GM21360 (cell line): ENCODE data around the gene SMYD3.

Experiments used
- ATAC-seq: cut with Tn5 transposase; IDR thresholded peaks from one replicate; pipeline ENCODE4 v1.9.1; 2021; ENCODE audit warnings: mild to moderate bottlenecking, moderate library complexity; ENCODE audit not compliant: unreplicated experiment

Gene SMYD3

DNA sequence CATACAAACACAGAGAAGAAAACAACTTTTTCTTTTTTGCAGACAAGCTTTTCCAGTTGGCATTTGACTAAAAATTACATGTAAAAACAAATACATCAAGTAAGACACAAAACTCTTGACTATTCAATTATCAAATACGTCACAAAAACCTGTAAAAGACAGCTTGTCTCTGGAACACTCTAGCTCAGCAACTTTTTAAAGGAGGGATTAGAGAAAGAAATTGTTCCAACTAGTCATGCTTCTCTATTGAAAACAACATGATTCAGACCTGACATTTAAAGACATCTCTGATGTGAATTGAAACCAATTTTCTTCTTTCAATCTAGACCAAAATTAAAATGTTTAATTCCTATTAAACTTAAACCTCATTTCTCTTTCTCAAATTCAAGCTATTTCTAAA lies 30.3 kb downstream of the SMYD3 start:
- ATAC-seq: no peak

DNA sequence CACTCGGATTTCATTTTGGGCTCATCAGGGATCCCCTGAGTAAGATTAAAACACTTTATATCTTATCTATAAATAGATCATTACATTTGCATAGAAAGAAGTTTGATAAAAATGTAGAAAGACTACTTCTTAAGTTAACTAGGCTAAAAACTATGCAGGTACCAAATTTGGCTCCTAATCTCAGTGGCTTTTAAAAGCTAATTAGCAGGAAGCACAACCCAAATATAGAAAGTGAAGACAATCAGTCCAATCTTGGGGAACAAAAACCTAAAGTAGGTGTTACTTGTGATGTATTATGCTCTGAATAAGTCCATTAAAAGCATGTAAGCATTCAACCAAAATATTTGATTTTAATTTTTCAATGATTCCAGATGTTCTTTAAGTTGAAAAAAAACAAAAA lies 35.4 kb downstream of the SMYD3 start:
- no peak for ATAC-seq

DNA sequence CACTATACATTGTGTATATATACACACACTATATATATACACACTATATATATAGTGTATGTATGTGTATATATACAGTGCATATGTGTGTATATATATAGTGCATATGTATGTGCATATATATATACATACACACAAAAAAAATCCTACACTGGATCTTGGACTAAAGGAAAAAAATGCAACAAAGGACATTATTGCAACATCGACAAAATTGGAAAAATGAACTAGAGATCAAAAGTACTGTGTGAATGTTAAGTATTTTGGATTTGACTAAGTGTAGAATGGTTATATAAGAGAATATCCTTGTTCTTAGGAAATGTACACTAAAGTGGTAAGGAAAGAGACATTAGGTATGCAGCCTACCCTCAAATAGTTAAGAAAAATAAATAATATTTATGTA lies 36.5 kb downstream of the SMYD3 start:
- ATAC-seq: no peak

DNA sequence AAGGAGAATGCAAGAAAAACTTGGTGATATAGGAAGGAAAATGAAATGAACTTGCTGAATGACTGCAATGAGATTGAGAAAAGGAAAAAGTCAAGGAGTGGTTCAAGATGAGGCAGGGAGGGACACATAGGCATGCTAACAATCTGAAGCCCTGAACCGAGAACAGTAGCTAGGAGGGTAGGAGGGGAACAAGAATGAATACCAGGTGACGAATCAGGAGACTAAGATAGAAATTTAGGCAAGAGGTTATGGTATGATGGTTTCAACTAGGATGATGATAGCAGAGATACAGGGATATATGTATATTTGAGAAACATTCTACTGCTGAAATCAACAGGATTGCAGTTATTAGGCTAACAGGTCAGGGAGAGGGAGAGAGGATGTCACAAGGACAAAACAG lies 44.1 kb downstream of the SMYD3 start:
- ATAC-seq: no peak

DNA sequence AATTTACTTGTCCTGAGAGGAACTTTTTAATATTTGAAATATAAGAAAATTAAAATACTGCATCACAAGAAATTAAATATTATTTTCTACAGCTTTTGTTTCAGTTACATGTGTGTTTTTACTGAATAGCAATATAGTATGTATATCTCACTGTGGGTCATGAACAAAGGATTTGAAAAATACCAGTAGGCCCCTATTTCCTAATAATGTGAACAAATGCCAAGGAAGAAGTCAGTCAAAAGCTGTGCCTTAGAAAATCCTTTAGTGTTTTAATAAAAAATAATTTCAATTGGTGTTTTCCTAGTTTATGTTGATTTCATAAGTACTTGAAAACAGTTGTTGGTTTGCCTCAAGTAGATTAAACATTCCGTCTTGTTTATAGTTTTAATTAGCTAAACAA lies 46.7 kb downstream of the SMYD3 start:
- ATAC-seq: no peak

DNA sequence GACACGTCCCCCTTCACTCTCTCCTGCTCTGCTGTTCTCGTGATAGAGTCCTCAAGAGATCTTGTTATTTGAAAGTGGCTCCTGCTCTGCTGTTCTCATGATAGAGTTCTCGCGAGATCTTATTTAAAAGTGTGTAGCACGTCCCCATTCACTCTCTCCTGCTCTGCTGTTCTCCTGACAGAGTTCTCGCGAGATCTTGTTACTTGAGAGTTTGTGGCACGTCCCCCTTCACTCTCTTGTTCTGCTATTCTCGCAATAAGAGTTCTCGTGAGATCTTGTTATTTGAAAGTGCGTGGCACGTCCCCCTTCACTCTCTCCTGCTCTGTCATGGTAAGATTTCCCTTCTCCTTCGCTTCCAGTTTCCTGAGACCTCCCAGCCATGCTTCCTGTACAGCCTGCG lies 47.9 kb downstream of the SMYD3 start:
- no peak for ATAC-seq

DNA sequence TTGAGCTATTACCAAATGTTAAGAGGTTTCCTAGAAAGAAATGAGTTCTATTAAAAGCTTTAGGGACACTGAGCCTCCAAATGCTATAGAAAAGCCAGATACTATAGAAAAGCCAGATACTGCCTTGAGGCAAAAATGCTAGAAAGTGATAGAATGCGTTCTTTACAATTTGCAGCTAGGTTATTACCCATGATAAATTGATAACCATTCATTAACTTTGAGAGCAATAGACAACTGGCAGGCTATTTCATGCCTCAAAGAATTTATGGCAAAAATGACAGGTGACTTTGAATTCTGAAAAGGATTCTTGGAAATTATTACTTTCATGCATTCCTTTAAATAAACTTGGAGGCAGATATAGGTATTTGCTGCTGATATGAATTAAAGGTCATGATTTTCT lies 51.6 kb downstream of the SMYD3 start:
- ATAC-seq: no peak

DNA sequence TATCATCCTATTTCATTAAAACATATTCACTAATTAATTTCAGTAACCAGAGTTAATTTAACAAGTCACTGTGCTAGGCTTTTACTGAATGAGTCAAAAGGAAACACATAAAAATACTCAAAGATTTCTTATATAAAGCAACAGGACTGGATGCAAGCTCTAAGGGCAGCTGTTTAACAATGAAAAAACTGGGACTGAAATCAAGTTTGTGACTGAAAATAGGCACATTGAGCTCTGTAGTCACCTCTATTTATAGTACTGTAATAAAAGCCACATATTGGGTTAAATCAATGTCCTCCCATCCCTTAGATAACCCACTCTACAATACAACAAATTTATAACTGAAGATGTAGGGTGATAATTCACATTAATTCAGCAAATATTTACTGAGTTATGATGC lies 52.4 kb downstream of the SMYD3 start:
- ATAC-seq: no peak

DNA sequence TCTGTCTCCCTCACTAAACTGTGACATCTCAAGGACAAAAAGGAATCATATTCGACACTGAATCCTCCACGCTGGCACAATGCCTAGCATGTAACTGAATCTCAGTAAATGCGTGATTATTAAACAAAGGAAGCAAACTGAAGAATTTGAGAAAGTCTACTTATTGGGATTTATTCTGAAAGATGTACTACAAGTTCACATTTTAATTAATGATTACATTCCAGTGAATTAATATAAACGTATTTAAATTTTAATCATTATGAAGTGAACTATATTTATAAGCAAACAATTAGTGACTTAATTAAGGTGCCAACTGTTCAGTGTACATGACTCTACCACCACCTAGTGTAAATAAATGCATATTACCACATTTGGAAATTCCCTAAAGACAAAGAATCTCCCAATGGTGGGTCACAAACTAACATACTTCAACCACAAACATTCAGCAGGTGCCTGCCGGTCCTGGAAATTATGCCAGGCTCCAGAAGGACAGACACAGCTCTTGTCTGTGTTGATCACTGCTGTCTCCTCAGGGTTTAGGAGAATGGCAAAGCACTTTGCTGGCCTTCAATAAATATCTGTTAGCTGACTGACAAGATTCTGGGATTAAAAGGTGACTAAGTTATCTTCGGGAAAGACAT lies 56.3 kb downstream of the SMYD3 start:
- ATAC-seq: peak; percentile 52

DNA sequence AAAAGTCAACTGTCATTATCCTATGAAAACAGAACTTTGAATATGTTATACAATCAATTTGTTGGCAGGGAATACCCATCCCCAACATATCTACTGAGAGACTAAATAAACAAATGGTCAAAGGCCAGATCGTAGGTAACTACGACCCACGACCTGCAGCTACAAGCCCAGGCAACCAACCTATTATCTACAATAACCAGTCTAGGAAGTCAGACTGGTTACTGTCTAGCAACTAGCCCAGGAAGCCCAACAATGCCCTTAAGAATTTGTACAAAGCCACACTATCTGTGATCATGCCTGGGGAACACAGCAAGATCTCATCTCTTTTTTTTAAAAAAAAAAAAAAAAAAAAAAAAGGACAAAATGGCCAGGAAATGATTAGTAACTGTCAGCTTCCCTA lies 58.7 kb downstream of the SMYD3 start:
- no peak for ATAC-seq

DNA sequence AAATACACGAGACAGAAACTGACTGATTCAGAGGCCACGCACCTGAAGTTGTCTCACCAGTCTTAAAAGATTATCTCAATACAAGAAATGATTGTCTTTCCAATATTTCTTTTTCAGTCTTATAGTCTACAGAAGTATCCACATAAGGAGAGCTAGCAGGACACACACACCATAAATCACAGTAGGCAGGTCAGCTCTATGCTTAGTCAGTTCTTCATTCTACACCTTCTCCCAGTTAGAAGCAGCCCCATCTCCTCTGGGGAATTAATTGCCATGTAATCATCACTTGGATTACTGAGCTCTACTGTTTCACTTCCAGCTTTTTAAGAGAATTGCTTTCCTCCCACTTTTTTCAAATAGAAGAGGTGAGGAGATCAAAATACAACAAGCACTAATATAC lies 59.6 kb downstream of the SMYD3 start:
- ATAC-seq: no peak

DNA sequence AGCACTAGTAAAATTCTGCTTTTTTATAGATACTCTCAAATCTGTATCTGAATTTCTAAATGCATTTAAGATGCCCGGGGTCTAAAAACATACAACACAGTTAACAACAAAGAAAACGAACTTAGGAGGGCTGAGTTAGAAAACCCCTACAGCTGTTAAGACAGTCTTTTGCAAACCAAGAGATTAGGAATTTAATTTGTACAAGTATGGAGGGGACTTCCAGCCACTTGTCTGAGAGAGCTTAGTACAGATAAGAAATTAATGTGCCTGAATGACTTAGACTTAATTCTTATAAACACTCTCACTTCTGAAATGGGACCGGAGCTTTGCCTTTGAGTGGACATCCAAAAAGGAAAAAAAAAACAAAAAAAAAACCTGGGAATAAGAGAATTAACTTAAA lies 61.6 kb downstream of the SMYD3 start:
- no peak for ATAC-seq

DNA sequence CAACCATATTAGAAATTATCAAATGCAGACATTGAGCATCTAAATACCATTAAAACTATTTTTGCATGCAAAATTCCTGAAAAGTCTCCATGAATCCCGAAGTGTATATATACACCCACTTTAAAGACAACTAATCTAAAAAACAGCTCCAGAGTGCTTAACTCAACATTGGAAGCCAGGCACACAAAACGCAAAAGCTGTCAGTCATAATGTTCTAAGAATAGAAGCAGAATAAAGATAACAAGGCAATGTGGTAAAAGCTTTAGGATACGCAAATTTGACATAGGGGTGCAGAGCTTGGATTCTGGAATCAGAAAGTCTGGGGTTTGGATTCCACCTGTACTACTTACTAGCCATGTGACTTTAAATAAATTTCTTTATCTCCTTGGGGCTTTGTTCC lies 62.5 kb downstream of the SMYD3 start:
- no peak for ATAC-seq

DNA sequence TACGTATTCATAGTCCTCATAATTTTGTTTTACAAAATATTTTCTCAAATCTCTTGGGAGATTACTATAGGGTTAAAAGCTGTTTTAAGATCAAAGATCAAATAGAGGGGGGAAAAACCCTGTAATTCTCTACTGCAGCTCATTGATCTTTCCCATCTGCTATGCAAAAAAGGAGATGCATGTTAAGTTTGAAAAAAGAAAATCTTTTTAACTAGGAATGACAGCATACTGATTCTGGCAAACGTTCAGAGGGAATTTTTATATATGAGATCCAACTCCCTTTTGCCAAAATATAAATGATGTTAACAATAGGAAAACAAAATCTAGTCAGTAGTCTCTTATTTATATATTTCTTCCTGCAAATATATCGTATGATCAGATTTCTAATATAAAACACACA lies 69.1 kb downstream of the SMYD3 start:
- no peak for ATAC-seq

DNA sequence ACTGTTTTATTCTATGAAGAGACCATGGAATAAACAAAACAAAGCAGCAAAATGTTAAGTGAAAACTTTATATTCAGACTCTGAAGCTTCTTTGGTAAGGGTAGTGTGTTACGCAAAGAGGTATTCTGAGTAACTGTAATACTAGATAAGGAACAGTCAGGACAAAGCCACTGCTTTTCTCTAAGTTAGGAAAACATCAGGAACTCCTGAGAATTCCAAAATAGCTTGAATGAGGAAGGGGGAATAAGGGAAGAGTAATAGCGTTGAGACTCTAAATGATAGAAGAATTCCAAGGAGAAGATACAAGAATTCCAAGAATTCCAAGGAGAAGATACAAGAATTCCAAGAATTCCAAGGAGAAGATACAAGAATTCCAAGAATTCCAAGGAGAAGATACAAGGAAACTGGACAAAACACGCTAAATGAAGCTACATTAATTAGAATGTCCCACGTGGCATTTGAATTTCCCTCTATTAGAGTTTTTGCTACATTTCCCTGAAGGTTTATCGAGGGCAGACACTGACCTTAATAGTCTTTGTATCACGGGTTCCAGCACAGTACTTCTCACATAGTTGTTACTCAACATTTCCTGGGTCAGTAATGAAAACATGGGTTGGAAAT lies 71.5 kb downstream of the SMYD3 start:
- no peak for ATAC-seq

DNA sequence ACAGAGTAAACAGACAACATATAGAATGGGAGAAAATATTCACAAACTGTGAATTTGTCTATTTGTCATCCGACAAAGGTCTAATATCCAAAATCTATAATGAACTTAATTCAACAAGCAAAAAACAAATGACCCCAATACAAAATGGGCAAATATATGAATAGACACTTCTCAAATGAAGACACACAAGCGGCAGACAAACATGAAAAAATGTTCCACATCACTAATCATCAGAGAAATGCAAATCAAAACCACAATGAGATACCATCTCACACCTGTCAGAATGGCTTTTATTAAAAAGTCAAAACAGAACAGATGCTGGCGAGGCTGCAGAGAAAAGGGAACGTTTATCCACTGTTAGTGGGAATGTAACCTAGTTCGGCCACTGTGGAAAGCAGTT lies 72.7 kb downstream of the SMYD3 start:
- ATAC-seq: no peak

DNA sequence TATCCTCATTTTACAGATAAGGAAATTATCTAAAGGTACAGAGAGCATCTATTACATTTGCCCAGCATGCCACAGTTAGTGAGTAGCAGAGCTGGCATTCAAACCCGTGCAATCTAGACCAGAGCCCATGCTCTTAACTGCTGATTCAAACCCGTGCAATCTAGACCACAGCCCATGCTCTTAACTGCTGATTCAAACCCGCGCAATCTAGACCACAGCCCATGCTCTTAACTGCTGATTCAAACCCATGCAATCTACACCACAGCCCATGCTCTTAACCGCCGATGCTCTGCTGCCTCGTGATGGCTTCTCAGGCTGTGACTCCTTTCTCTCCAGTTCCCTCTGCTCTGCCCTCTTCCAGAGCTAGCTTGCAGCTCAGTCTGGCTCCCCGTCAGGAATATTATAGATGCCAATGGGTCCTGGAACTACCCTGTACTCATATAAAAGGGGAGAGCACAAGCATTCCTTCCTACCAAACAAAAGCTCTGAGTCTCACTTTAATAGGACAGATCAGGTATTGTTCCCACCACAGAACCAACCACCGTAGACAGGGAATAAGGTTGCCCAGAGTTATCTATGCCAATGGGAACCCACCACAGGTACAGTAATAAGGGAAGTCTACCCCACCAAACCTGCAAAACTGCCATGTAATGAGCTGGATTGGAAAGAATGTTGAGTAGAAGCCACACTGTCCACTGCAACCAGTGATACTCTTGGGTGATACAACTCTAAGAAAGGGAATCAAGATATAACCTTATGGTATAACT lies 78.4 kb downstream of the SMYD3 start:
- no peak for ATAC-seq

DNA sequence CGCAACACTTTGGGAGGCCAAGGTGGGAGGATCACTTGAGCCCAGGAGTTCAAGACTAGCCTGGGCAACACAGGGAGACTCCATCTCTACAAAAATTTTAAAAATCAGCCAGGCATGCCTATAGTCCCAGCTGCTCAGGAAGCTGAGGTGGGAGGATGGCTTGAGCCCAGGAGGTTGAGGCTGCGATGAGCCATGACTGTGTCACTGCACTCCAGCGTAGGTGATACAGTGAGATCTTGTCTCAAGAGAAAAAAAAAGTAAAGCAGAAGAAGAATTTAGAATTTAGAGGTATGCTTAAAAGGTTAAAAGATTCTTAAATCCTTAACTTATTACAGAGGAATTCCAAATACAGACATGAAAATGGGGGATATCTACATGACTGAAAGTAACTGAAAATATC lies 79.5 kb downstream of the SMYD3 start:
- ATAC-seq: no peak

DNA sequence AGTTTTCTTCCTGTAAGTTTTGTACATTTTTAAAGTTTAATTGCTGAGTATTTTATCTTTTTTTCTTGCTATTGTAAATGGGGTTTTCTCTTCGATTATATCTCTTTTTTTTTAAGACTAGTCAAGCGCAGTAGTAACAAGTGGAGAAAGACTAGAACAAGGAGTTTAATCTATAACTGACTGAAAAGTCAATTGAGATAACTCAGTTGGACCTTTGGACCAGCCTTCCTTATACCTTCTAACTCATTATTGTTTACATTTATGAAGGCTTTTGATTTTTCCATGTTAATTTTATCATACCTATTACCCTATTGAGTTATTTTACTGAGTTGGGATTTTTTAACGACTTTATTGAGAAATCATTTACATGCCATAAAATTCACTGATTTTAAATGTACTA lies 81.2 kb downstream of the SMYD3 start:
- no peak for ATAC-seq

DNA sequence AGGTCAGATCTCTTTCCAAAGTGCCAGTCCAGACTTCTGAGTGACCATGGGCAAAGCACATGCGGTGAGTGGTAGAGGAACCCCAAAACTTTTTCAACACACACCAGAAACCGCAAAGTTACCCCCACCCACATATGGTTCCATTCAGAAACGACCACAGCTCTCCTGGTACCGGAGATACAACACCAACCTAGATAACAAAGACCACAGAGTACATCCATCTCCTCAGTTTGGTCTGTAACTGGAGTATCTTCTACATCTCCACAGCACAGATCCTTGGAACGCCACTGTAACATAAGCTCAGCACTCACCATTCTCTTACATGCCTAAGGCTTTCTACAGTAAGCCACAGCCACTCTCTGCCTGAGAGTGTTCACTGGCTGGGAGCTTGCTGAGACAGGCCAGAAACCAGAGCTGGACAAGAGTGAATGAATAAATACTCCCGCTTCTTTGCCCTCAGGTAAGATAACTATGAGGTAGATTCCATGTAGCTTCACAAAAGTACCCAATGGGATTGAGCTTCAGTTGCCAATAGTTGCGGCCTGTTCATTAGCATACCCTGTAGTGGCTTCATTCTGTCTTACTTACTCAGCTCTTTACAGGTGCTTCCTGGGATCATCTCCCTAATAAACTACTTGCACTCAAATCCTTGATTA lies 81.8 kb downstream of the SMYD3 start:
- no peak for ATAC-seq

DNA sequence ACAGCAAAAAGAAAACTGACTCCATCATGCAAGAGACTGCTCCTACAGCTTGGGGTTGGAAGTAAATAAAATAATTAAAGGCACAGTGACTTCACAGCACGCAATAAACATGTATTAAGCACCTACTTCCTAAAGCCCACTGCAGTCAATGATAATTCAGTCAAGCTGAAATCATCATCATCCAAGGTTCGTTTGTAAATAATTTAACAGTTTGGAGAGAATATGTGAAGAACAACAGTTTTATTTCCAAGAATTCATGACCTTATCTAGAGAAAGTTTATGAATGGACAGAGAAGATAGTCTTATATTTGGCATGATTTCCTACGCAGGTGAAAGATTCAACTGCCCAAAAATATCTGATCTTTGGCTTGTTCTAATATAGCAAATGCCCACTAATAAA lies 86.8 kb downstream of the SMYD3 start:
- no peak for ATAC-seq
